GM19328 (cell line): Measurements from ENCODE around the gene MAZ.
"Not testable (repeated sequence)": the region's sequence is repeated elsewhere in the genome, so short reads cannot be mapped to it uniquely, and the experiment has no call there.

Experiments used
- ATAC-seq: cut with Tn5 transposase; IDR thresholded peaks from one replicate; pipeline ENCODE4 v1.9.1; 2021; ENCODE audit warnings: mild to moderate bottlenecking, moderate library complexity; ENCODE audit not compliant: unreplicated experiment

MAZ gene

DNA sequence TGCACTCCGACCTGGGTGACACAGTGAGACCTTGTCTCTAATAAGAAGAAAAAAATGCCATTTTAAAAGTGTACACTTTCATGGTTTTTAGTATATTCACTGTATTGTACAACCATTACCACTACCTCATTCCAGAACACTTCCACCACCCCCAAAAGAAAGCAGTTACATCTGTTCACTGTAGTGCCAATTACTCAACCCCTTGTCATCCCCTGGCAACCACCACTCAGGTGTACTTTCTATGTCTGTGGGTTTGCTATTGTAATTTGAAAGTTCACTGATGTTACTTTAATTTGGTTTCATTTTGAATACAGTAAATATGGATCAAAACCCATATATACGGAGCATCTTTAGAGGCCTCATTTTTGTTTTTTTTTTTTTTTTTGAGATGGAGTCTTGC lies 22.2 kb upstream of the MAZ start:
- no peak for ATAC-seq

DNA sequence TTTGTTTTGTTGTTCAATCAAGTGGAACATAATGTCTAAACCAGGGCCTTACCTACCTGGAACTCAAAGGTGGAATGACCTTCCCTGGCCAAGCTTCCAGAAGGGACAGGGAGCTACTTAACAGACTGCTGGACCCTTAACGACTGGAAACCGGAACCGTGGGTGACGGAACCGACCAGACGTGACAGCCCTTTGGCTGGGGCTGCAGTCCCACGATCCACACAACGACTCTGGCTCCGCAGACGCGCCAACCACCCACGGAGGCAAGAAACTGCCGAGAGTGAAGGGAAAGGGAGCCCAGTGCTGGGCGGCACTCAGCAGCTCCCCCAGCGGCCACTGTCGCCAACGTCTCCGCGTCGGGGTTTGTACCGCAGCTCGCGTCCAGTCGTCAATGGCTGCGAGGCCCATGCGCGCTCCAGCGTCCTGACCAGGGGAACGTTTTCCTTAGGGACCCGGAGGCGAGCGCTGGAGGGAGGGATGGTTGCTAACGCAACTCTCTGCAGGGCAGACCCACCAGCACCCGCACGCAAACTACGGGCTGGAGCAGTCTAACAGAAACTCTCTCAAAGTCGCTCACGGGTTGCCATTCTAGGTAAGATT lies 21.3 kb upstream of the MAZ start:
- ATAC-seq: no peak

DNA sequence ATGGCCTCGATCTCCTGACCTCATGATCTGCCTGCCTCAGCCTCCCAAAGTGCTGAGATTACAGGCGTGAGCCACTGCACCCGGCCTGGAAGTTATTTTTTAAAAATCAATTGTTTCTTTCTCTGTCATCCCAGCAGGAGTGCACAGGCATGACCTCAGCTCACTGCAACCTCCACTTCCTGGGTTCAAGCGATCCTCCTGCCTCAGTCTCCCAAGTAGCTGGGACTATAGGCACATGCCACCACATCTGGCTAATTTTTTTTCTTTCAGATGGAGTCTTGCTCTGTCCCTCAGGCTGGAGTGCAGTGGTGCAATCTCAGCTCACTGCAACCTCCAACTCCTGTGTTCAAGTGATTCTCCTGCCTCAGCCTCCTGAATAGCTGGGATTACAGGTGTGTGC lies 19.2 kb upstream of the MAZ start:
- ATAC-seq: not testable (repeated sequence)

GRCh38 chr16:29789775-29790182 lies 16.6 kb upstream of the MAZ start:
- ATAC-seq: no peak

- peak; percentile 90 for ATAC-seq
Observed at GRCh38 chr16:29790183-29790948, 16.0 kb upstream of the MAZ start, which contains the start of gene KIF22. KIF22 (plus strand) TSS chr16:29790751; CDS start chr16:29790760, 9 bp downstream.

GRCh38 chr16:29790949-29791844 lies 15.1 kb upstream of the MAZ start:
- ATAC-seq: no peak

- ATAC-seq: no peak
Observed at GRCh38 chr16:29791845-29792807, 14.2 kb upstream of the MAZ start.

DNA sequence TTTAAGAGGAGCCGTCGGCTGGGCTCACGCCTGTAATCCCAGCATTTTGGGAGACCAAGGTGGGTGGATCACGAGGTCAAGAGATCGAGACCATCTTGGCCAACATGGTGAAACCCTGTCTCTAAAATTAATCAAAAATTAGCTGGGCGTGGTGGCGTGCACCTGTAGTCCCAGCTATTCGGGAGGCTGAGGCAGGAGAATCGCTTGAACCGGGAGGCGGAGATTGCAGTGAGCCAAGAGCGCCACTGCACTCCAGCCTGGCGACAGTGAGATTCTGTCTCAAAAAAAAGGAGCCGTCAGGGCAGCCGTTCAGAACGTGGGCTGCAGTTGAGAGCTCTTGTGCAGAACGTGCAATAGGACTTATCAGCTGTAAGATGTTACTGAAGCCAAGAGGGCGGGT lies 13.2 kb upstream of the MAZ start:
- ATAC-seq: not testable (repeated sequence)

GRCh38 chr16:29794231-29794710 lies 12.1 kb upstream of the MAZ start:
- ATAC-seq: no peak

GRCh38 chr16:29802416-29802935 lies 3.9 kb upstream of the MAZ start:
- ATAC-seq: no peak

- ATAC-seq: no peak
Observed at GRCh38 chr16:29804020-29804419, 2.3 kb upstream of the MAZ start.

- ATAC-seq: no peak
Observed at GRCh38 chr16:29804455-29805231, 1.7 kb upstream of the MAZ start.

GRCh38 chr16:29805232-29806098 lies 864 bp upstream of the MAZ start:
- peak; percentile 52 for ATAC-seq

- no peak for ATAC-seq
Observed at GRCh38 chr16:29806641-29807425, 504 bp downstream of the MAZ start.

DNA sequence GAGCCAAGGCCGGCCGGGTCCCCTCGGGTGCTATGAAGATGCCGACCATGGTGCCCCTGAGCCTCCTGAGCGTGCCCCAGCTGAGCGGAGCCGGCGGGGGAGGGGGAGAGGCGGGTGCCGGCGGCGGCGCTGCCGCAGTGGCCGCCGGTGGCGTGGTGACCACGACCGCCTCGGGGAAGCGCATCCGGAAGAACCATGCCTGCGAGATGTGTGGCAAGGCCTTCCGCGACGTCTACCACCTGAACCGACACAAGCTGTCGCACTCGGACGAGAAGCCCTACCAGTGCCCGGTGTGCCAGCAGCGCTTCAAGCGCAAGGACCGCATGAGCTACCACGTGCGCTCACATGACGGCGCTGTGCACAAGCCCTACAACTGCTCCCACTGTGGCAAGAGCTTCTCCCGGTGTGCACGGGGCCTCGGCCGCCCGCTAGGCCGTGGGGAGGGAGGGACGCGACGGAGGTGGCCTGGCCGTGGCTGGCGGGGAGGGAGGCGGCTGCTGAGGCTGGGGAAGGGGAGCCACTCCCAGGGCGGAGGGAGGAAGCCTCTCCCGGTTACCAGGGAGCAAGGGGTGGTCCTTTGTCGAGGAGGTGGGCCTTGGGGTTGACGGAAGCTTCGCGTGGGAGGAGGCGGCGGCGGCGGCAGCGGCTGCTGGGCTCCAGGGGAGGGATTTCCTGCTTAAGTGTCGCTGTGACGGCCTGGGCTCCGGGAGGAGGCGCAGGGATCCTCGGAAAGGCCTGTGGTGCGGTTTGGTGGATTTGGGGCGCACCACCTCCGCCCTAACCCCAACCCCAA lies 1.3 kb downstream of the MAZ start:
- no peak for ATAC-seq

DNA sequence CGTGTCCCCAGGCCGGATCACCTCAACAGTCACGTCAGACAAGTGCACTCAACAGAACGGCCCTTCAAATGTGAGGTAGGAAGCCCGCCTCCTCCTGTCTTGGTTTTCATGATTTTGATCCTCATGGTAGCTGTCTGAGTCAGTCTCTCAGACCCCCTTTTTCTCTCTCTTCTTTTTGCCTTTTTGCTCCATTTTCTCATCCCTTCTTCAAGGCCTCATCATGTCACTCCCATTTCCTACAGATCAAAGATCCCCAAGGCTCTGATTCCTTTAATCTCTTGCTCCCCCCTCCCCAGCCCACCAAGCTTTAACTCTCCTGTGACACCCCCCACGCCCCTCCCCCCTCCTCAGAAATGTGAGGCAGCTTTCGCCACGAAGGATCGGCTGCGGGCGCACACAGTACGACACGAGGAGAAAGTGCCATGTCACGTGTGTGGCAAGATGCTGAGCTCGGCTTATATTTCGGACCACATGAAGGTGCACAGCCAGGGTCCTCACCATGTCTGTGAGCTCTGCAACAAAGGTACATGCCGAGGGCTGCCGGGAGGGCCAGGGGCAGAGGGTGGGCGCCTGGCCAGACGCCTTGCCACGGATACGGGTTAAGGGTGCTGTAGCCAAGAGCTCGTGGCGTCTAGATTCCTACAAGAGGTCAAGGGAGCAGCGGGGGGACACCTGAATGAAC lies 2.0 kb downstream of the MAZ start:
- ATAC-seq: no peak
